ENCODE results near the gene ENOPH1. TPM values are rescaled to one million over a fixed set of nuclear protein-coding genes. Genes with fewer than 3 reads are reported as not detected.

Gene ENOPH1
- total and polyA plus RNA-seq, 2 of the 13 experiments (the other 11 are each of a cell fraction or from before 2014, with no cell fraction given) = 15.5 to 64.3 TPM

GRCh38 chr4:82434949-82435348 lies 4.6 kb downstream of the ENOPH1 start (continued):
- TF ChIP-seq CC2D1A (CRISPR knock-in tag; IDR thresholded peaks at IDR 0.05) = no peak
- no peak for TF ChIP-seq CERS6 (CRISPR knock-in tag; IDR thresholded peaks at IDR 0.05)
- TF ChIP-seq ZNF446 (CRISPR knock-in tag; IDR thresholded peaks at IDR 0.05) = no peak
- TF ChIP-seq JUN (CRISPR knock-in tag; IDR thresholded peaks at IDR 0.05) = no peak
- TF ChIP-seq ZNF496 (CRISPR knock-in tag; IDR thresholded peaks at IDR 0.05; ENCODE audit: insufficient replicate concordance) = no peak
- no peak for TF ChIP-seq ZSCAN30 (CRISPR knock-in tag; IDR thresholded peaks at IDR 0.05)
- 0 out of 2 replicates have a peak, but pooled peaks have one; percentile 32 for TF ChIP-seq ZNF580 (CRISPR knock-in tag; IDR thresholded peaks at IDR 0.05; ENCODE audit: borderline replicate concordance, low read depth)
- TF ChIP-seq RORA (CRISPR knock-in tag; IDR thresholded peaks at IDR 0.05) = no peak
- TF ChIP-seq, protein P1, sequence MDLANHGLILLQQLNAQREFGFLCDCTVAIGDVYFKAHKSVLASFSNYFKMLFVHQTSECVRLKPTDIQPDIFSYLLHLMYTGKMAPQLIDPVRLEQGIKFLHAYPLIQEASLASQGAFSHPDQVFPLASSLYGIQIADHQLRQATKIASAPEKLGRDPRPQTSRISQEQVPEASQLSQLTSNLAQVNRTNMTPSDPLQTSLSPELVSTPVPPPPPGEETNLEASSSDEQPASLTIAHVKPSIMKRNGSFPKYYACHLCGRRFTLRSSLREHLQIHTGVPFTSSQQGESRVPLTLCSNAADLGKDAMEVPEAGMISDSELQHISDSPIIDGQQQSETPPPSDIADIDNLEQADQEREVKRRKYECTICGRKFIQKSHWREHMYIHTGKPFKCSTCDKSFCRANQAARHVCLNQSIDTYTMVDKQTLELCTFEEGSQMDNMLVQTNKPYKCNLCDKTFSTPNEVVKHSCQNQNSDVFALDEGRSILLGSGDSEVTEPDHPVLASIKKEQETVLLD (CRISPR knock-in tag; IDR thresholded peaks at IDR 0.05; ENCODE audit: low read depth) = no peak
- no peak for TF ChIP-seq IRX3 (CRISPR knock-in tag; IDR thresholded peaks at IDR 0.05; ENCODE audit: borderline replicate concordance, low read depth)
- no peak for TF ChIP-seq ZNF234 (CRISPR knock-in tag; conservative IDR thresholded peaks at IDR 0.05)
- TF ChIP-seq, protein P2, sequence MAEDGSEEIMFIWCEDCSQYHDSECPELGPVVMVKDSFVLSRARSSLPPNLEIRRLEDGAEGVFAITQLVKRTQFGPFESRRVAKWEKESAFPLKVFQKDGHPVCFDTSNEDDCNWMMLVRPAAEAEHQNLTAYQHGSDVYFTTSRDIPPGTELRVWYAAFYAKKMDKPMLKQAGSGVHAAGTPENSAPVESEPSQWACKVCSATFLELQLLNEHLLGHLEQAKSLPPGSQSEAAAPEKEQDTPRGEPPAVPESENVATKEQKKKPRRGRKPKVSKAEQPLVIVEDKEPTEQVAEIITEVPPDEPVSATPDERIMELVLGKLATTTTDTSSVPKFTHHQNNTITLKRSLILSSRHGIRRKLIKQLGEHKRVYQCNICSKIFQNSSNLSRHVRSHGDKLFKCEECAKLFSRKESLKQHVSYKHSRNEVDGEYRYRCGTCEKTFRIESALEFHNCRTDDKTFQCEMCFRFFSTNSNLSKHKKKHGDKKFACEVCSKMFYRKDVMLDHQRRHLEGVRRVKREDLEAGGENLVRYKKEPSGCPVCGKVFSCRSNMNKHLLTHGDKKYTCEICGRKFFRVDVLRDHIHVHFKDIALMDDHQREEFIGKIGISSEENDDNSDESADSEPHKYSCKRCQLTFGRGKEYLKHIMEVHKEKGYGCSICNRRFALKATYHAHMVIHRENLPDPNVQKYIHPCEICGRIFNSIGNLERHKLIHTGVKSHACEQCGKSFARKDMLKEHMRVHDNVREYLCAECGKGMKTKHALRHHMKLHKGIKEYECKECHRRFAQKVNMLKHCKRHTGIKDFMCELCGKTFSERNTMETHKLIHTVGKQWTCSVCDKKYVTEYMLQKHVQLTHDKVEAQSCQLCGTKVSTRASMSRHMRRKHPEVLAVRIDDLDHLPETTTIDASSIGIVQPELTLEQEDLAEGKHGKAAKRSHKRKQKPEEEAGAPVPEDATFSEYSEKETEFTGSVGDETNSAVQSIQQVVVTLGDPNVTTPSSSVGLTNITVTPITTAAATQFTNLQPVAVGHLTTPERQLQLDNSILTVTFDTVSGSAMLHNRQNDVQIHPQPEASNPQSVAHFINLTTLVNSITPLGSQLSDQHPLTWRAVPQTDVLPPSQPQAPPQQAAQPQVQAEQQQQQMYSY (CRISPR knock-in tag; IDR thresholded peaks at IDR 0.05) = no peak
- TF ChIP-seq ZNF781 (CRISPR knock-in tag; IDR thresholded peaks at IDR 0.05; ENCODE audit: borderline replicate concordance, not compliant biosample characterization) = no peak
- TF ChIP-seq ATAD3A (CRISPR knock-in tag; IDR thresholded peaks at IDR 0.05) = no peak
- TF ChIP-seq ZNF207 (IDR thresholded peaks at IDR 0.05; ENCODE audit: borderline replicate concordance) = no peak
- TF ChIP-seq PHB2 (IDR thresholded peaks at IDR 0.05; ENCODE audit: partially characterized antibody) = no peak
- TF ChIP-seq KLF13 (CRISPR knock-in tag; IDR thresholded peaks at IDR 0.05) = no peak
- TF ChIP-seq, protein P3, sequence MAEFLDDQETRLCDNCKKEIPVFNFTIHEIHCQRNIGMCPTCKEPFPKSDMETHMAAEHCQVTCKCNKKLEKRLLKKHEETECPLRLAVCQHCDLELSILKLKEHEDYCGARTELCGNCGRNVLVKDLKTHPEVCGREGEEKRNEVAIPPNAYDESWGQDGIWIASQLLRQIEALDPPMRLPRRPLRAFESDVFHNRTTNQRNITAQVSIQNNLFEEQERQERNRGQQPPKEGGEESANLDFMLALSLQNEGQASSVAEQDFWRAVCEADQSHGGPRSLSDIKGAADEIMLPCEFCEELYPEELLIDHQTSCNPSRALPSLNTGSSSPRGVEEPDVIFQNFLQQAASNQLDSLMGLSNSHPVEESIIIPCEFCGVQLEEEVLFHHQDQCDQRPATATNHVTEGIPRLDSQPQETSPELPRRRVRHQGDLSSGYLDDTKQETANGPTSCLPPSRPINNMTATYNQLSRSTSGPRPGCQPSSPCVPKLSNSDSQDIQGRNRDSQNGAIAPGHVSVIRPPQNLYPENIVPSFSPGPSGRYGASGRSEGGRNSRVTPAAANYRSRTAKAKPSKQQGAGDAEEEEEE (CRISPR knock-in tag; IDR thresholded peaks at IDR 0.05; ENCODE audit: borderline replicate concordance) = no peak
- TF ChIP-seq, protein P4, sequence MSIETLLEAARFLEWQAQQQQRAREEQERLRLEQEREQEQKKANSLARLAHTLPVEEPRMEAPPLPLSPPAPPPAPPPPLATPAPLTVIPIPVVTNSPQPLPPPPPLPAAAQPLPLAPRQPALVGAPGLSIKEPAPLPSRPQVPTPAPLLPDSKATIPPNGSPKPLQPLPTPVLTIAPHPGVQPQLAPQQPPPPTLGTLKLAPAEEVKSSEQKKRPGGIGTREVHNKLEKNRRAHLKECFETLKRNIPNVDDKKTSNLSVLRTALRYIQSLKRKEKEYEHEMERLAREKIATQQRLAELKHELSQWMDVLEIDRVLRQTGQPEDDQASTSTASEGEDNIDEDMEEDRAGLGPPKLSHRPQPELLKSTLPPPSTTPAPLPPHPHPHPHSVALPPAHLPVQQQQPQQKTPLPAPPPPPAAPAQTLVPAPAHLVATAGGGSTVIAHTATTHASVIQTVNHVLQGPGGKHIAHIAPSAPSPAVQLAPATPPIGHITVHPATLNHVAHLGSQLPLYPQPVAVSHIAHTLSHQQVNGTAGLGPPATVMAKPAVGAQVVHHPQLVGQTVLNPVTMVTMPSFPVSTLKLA (IDR thresholded peaks at IDR 0.05) = 0 out of 2 replicates have a peak, but pooled peaks have one; percentile 9
- TF ChIP-seq NFE2 (CRISPR knock-in tag; IDR thresholded peaks at IDR 0.05) = no peak
- TF ChIP-seq ZNF543 (CRISPR knock-in tag; IDR thresholded peaks at IDR 0.05) = no peak
- TF ChIP-seq MAFK (conservative IDR thresholded peaks at IDR 0.05 in 1 of 2, IDR thresholded peaks at IDR 0.05 in 1 of 2; ENCODE audit: low read length in 2 of 2) = no peak
